AG04449 (cell line): ENCODE data around the gene CHST13.
"Not testable (repeated sequence)": the region's sequence is repeated elsewhere in the genome, so short reads cannot be mapped to it uniquely, and the experiment has no call there.

Experiments
- CTCF ChIA-PET: fragments of 350-600 bp; formaldehyde crosslinking; extraction: SDS; loops from one replicate; lab custom pipeline; 2021; ENCODE audit warnings: antibody characterized with exemption; lab: Yijun Ruan, JAX
- POLR2A ChIA-PET: fragments of 400-600, 350-600 bp; formaldehyde crosslinking; extraction: SDS; loops from one replicate; lab custom pipeline; 2020; ENCODE audit warnings: antibody characterized with exemption, inconsistent platforms; lab: Yijun Ruan, JAX
- DNase-seq: peaks from one replicate; pipeline ENCODE4 v3.0.0-alpha.2; 2010; ENCODE audit warnings: low read depth, low spot score
- H3K4me3 ChIP-seq: 2 replicates; pipeline ENCODE4 v1.5.1; 2011; ENCODE audit warnings: low read depth, mild to moderate bottlenecking, control low read depth, low read length
- TF ChIP-seq, protein P1 (sequence below): IDR thresholded peaks from one replicate; pipeline ENCODE4 v1.5.1; 2011; ENCODE audit warnings: mild to moderate bottlenecking, moderate library complexity, low read length, control low read depth, inconsistent platforms; ENCODE audit not compliant: insufficient read depth; ENCODE audit errors: missing control alignments

The CHST13 gene

DNA sequence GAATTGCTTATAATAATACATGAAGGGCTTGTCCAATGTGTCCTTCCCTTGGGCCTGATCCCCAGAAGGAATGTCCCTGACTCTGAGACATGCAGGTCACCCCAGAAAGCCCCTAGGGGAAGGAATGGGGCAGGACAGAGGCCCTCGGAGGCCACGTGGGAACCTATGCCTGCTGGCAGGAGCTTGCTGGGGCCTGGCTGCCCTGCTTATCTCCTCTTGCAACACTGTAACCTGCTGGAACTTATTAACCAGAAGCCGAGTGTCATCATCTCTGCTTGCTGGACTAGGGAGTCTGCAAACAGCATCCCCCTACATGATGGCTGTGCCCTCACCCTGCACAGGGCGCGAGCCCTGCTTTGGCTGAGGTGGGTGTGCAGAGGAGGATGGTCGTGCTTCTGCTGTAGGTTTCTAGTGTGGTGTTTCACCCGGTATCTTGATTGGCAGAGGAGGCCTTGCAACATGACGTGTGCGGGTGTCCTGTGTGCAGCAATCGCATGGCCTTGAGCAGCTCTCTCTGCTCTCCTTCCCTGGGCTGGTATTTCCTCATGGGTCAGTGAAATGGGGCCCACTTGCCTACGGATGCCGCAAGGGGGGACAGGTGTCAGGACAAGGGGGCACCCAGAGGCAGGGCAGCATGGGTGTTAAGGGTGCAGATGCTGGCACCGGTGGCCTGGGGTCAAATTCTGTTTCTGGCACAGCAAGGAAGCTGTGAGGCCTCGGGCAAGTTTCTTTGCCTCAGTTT lies 5.0 kb downstream of the CHST13 start:
- ChIA-PET POLR2A (no interaction called here), CTCF (no interaction called here)
- no peak for DNase-seq
- no peak overlapping the region for H3K4me3 ChIP-seq
- TF ChIP-seq, protein P1, sequence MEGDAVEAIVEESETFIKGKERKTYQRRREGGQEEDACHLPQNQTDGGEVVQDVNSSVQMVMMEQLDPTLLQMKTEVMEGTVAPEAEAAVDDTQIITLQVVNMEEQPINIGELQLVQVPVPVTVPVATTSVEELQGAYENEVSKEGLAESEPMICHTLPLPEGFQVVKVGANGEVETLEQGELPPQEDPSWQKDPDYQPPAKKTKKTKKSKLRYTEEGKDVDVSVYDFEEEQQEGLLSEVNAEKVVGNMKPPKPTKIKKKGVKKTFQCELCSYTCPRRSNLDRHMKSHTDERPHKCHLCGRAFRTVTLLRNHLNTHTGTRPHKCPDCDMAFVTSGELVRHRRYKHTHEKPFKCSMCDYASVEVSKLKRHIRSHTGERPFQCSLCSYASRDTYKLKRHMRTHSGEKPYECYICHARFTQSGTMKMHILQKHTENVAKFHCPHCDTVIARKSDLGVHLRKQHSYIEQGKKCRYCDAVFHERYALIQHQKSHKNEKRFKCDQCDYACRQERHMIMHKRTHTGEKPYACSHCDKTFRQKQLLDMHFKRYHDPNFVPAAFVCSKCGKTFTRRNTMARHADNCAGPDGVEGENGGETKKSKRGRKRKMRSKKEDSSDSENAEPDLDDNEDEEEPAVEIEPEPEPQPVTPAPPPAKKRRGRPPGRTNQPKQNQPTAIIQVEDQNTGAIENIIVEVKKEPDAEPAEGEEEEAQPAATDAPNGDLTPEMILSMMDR = peak; percentile 7

DNA sequence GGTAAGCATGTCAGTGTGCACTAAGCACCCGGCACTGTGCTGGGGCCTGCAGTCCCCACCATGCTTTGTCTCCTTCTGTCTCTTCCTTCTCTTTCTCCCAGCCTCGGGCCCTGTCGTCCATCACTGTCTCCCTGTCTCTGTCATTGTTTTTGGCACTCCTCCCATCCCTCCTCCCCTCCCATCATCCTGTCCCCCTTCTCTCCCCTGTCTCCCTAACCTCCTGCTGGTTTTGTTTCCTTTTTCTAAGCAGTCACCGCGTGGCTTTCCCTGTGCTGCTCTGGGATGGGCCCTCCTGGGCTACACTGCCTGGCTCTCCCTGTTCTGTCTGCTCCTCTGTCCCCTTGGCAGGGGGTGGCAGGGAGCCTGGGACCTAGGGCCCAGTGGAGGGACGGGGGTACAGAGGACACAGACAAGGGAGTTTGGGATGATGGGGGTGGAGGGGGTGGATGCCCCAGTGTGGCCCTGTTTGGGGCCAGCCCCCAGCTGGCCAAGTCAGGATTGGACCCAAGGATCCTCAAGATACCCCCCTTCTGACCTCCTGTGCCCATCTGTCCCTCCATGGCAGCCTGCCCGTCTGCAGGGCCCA lies 5.7 kb downstream of the CHST13 start:
- no peak for DNase-seq
- TF ChIP-seq, protein P1 = no peak
- CTCF ChIA-PET = no interaction called here

DNA sequence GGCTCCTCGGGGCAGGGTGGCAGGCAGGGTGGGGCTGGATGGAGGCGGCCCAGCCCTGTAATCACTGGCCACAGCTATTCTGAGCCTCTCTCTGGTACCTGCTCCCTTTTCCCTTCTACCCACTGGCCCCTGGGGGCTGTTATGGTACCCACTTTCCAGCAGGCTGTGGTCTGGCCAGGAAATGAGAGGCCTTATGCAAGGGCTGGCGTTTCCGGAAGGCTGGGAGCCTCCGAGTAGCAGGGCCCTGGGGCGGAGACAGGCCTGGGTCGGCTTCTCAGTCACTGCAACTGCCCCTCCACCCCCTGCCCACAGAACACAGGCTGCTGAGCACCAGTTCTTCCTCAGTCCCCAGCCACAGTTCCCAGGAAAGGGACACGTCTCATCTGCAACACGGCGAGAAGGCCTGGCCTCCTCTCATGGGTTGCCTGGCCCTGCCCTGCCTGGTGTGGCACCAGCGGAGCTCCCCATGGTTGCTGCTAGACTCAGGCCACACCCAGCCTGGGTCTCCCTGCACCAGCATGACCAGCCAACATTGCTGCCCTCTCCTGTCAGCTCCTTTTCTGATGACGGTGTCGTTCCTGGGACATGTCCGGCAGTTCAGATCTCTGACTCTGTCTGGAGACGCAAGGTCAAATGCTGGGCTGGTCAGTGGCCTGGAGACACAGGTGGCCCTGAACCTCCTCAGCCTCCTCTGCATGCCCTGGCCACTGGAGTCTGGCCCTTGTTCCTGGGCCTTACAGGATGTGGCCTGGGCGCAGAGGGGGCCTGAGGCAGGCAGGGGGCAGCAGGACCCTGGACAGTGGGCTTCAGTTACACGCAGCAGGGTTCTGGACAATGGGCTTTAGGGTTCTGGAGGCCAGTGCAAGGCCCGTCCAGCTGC lies 6.5 kb downstream of the CHST13 start:
- TF ChIP-seq, protein P1 = no peak
- no peak overlapping the region for H3K4me3 ChIP-seq
- ChIA-PET CTCF (no interaction called here), POLR2A (no interaction called here)
- DNase-seq = no peak

More for the DNA sequence above, 5.7 kb downstream of the CHST13 start:
- H3K4me3 ChIP-seq = no peak overlapping the region
- POLR2A ChIA-PET = no interaction called here

DNA sequence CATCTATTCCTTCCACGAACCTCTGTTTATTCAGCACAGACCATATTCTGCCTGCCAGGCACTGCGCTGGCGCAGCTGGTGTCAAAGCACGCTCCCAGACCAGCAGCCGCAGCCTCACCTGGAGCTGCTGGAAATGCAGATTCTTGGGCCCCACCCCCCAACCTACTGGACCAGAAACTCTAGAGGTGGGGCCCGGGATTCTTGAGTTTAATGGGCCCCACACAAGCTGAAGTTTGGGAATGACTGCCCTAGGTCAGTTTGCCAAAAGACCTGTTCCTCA lies 7.0 kb downstream of the CHST13 start:
- CTCF ChIA-PET = interaction anchor here (1.0 kb wide), 1 partner anchor 8 kb away, joined by 5 read pairs; no protein-coding TSS in a partner anchor
- TF ChIP-seq, protein P1 = no peak
- POLR2A ChIA-PET = no interaction called here
- H3K4me3 ChIP-seq = no peak overlapping the region
- no peak for DNase-seq

DNA sequence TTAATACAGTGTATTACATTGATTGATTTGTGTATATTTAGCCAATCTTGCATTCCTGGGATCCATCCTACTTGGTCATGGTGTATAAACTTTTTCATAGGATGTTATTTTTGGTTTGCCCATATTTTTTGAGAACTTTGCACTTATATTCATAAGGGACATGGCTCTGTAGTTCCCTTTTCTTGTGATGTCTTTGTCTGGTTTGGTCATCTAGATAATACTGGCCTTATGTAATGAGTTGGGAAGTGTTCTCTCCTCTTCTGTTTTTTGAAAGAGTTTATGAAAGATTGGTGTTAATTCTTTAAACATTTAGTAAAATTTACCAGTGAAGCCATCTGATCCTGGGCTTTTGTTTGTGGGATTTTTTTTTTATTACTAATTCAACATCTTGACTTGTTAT lies 9.6 kb downstream of the CHST13 start:
- CTCF ChIA-PET = interaction anchor here (1.5 kb wide), 1 partner anchor 11 kb away, joined by 9 read pairs; no protein-coding TSS in a partner anchor
- TF ChIP-seq, protein P1 = no peak

DNA sequence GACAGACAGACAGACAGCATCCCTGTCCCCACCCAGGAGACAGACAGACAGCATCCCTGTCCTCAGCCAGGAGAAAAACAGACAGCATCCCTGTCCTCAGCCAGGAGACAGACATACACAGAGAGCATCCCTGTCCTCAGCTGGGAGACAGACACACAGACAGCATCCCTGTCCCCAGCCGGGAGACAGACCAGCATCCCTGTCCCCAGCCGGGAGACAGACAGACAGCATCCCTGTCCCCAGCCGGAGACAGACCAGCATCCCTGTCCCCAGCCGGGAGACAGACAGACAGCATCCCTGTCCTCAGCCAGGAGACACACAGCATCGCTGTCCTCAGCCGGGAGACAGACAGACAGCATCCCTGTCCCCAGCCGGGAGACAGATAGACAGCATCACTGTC lies 10.8 kb downstream of the CHST13 start:
- POLR2A ChIA-PET, H3K4me3 ChIP-seq, DNase-seq, CTCF ChIA-PET: not testable (repeated sequence)

More for the DNA sequence above, 9.6 kb downstream of the CHST13 start:
- H3K4me3 ChIP-seq = no peak overlapping the region
- POLR2A ChIA-PET = no interaction called here
- DNase-seq = no peak
